Stimulated activated CD8-positive, alpha-beta memory T cell treated with anti-CD3 and anti-CD28 coated beads, Interleukin-7, amount 100 ng/mL, for 1 hour (primary cell): ENCODE data around the gene MRPL17.
"Not testable (repeated sequence)": the region's sequence is repeated elsewhere in the genome, so short reads cannot be mapped to it uniquely, and the experiment has no call there.

Source experiments
- DNase-seq, 2 donors: peaks; one replicate each; pipeline ENCODE4 v3.0.0-alpha.2; 2020; ENCODE audit warnings: low read depth in 2 of 2

The MRPL17 gene

DNA sequence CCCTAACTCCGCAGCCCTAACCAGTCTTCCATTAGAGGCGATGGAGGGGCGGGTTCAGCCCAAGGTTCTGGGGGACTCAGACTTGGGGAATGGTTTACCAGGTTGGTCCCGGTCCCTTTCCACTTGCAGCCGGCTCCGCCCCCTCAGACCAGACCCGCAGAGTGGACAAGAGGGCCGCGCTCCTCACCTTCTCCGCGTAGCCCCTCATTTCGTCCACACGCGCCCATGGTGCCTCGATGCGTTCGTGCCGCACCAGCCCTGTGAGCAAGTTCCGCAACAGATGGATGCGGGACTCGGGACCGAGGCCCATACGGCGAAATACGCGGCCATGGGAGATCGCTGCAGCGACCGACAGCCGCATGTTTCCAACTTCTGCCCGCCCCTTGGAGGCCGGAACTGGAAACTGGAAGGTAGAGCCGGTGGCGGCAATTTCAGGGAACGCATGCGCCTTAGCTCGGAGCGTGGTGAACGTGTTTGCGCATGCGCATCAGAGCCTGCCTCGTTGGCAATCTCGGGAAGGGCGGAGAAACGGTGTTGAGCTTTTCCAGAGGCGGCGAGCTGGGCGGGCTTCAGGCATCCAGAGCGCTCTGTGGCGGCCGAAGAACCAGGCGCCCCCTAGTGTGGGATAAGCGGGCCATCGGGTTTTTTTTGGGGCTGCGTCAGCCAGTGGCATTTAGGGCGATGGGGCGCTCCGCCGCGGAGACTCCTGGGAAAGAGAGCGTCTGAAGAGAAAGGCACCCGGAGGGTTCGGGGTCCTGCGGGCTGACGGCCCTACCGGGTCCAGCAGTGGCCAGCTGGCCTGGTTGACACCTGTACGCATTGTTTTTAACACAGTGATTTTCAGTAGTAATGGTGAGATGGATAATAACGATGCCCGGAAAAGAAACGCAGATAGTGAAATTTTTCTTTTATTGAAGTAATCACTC is at the start of gene MRPL17:
Gene MRPL17 (minus strand): TSS at position 405 of the 926 bp plus-strand sequence. CDS start 44 bp downstream, at position 361.
- peak; percentile 96 to 97 for DNase-seq

DNA sequence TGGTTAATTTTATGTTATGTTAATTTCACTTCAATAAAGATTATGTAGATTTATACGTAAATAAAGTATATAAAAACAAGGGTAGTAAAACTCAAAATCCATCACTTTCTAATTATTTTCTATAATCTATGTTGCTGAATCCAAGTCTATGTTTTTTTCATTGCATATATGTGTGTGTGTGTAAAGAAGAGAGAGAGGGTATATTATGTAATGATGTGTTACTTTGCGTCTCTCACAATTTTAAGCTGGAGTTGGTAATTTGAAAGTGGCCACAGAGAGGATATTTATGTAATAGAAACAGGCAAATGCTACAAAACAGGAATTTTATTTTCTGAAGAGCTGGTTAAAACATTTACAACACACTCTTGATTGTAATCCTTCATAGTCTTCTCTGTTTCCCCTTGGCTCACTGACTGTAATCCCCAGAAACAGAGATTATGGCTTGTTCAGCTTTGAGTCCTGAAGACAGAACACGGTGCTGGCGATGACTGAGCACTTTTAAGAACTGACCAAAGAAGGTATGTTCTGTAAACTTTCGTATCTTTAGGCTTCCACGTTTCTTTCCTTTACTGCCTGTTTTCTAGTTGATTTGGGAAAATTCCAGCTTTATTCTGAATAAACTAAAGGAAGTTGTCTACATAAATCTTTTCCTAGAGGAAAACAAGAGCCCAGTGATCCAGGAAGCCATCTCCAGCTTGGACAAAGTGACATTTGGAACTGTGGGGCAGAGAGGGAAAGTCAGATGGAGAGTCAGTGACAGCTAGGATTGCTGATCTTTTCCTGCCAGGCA is 45.0 kb upstream of the MRPL17 start:
- DNase-seq: no peak

DNA sequence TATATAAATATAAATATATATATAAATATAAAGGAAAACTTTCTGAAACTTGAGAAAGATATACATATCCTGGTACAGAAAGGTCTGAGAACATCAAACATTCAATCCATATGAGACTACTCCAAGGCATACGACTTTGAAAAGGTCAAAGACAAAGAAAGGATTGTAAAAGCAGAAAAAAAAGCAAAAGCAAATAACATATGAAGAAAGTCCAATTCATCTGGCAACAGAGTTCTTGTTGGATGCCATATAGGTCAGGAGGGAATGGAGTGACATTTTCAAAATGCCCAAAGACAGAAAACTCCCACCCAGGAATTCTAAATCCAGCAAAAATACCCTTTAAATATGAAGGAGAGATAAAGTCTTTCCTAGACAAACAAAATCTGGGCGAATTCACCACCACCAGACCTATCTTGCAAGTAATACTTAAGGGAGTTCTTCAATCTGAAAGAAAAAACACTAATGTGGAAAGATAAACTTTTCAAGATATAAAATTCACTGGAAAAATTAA is 42.3 kb upstream of the MRPL17 start:
- no peak for DNase-seq

DNA sequence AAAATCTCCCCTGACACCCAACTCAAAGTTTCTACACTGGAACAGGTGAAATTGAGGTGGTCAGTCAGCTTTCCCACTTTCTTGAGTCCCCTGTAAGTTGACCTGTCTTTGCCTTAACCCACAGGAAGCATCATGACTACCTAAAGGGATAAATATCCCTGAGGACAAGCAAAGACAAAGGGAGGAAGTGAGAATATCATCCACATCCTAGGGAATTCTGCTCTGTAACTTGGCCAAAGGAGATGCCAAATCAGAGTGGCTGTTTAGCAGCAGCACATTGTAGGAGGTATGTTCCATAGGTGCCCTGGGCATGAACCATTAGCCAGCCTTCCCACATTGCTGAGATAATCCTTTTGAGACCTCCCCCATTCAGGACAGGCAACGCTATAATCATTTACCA is 40.9 kb upstream of the MRPL17 start:
- DNase-seq: no peak

DNA sequence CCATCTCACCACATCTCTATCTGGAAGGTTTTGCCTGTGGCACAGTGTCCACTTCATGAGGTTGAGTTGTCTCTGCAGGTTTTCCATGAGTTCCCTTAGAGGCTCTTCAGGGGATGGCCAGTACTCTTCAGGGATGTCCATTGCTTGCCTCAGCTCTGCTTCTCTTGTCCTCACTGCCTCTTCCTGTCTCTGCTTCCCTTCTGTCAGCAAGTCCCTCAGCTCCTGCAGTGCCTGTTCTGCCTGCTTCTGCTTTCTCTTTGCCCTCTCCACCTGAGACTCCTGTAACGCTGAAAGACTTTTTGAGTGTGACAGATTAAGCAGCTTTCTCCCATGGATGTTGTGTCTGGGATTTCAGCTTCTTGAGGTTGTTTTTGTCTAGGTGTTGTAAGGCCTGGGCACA is 38.2 kb upstream of the MRPL17 start:
- DNase-seq: no peak

DNA sequence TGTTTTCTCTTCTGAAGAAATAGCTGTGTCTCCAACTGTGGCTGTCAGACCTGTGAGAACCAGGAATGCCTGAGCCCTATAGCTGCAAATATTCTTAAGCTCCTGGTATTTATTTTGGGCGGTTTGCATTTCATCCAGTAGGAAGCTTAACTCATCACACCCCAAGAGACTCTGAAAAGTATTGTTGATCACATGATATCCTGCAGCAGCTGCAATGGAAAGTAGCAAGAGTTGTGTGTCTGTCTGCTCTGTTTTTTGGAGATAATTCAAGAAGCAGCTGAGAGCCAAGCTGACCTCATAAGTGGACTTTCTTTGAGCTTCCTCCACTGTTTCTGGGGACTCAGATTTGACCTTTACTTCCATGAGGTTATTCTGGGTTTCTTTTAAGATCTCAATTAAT is 36.4 kb upstream of the MRPL17 start:
- DNase-seq: no peak

DNA sequence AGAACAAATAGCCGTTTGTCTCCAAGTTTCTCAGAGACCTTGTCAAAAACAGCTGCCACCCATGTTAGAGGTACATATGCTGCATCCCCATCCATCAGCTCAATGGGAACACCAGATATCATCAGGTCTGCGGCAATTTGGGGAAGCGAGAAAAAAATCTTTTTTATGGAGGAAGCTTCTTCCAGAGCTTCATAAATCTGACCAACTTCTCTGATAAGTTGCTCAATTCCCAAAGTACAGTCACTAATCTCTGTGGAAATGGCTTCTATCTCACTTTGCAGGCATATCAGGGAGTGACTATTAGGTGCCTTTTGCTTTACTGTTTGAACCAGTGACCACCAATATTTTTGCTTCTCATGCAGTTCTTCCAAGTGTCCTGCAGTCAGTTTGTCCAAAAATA is 34.3 kb upstream of the MRPL17 start:
- no peak for DNase-seq

DNA sequence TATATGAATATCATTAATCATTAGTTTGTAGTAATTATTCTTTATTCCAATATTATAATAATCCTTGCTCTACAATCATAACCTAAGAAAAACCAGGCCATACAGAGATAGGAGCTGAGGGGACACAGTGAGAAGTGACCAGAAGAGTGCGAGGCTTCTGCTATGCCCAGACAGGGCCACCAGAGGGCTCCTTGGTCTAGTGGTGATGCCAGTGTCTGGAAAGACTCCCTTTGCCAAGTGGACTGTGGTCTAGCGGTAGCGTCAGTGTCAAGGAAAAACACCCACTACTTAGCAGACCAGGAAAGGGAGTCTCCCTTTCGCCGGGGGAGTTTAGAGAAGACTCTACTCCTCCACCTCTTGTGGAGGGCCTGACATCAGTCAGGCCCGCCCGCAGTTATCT is 28.4 kb upstream of the MRPL17 start:
- not testable (repeated sequence) for DNase-seq

DNA sequence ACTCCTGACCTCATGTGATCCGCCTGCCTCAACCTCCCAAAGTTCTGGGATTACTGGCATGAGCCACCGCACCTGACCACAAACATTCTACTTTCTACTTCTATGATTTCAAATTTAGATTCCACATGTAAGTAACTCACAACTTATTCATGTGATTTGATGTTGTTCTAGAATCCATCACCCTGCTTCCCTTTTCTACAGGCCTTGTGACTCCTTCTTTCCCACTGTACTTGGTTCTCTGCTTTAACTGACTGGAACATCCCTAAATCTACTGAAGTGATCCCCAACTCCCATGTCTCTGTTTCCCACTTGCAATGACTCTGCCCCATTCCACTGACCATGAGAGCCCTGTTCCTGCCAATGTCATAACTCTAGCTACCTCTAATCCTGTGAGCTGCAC is 25.7 kb upstream of the MRPL17 start:
- no peak for DNase-seq

DNA sequence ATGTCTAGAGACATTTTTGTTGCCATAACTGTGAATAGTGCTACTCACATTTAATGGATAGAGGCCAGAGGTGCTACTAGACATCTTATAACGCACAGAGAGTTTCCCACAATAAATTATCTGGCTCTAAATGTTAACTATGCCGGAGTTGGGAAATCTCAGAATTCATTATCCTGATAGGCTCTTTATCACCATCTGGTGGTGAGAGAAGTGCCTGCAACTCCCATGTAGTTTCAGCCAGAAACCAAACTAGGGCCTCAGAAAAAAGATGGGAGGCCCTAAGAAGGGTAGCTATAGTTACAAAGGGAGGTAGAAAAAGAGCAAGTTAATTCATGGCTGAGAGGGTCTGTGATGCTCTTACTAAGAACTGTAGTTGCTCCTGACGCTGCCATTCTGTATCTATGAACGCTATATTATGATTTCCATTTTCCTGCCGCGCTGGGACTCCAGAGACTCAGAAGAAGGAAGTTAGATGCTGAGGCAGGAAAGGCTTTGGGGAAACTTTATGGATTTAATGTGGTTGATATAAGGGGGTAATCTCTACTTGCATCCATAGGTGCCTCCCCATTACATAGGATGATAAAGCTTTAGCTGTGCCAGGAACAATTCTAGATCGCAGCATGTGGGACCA is 22.9 kb upstream of the MRPL17 start:
- no peak for DNase-seq

DNA sequence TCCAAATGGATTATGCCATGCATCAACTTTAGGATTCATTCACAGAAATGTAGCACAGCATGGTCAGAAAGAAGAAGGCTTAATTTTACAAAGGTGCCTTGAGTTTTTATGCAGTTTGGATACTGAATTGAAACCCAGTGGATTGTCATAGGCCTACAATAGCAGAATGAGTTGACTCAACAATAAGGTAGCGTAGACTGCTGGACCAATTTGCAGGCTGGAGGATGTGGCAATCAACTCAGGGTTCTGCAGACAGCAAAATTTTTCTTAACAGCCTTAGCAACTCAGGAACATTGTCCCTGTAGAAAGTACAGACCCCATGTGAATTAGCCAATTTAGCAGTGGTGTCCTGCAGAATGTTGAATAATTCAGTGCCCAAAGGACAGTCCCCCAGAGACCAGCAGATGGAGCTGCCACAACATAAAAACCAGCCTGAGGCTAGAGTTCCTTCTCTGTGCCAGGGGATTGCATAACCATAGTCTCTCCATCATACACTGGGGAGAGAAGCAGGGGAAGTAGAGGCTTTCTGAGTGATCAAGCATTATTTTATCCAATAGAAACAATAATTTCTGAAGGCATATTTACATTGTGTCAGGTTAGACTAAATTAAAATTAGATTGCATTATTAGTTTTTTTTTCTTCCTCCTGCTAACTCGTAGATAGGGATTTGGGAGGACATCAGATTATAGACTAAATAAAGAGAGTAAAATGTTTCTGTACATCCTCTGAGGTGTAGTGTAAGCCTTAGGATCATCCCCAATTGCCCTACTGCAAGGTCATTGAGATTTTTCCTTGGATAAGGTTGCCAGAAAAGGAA is 20.3 kb upstream of the MRPL17 start:
- DNase-seq: no peak

DNA sequence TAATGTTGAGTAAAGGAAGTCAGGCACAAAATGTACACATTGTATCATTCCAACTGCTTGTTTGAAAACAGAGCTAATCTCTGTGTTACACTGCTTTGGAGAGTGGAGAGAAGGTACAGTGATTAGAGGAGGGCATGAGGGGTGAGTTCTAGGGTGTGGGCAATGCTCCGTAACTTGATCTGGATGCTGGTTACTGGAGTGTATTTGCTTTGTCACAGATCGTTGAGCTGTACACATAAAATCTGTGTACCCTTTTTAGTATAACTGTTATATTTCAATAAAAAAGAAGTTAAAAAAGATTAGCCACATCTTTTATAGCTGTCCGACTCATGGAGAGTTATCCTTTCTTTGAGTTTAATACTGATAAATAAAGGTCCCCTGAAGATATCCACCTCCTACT is 18.8 kb upstream of the MRPL17 start:
- DNase-seq: not testable (repeated sequence)

DNA sequence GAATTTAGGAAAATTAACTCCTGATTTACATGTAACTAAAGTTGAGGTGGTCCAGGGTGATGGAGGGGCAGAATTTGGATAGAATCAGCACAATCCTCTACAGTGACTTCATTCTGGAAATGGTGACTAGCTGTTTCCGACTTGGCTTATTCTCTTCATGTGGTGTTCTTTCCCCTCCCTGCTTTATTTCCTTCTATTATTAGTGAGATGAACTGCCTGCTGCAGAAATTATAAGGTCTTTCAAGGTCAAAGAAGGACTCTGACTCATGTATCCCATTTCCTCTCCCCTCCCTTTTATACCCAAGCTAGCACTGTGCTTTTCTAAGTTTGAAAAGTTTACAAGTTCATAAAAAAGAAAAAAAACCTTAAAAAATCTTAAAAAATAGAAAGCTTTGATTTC is 12.2 kb upstream of the MRPL17 start:
- DNase-seq: no peak

DNA sequence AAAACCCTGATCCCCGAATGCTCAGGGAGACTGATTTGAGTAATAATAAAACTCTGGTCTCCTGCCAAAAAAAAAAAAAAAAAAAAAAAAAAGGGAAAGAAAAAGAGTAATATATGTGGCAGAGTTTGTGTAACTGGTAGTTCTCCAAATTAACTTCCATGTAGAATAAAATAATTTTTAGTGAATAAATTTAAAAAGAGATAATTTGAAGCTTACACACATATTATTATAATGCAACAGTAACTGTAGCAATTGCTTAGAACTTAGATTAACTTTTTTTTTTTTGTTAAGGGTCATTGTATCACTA is 11.0 kb upstream of the MRPL17 start:
- no peak for DNase-seq

DNA sequence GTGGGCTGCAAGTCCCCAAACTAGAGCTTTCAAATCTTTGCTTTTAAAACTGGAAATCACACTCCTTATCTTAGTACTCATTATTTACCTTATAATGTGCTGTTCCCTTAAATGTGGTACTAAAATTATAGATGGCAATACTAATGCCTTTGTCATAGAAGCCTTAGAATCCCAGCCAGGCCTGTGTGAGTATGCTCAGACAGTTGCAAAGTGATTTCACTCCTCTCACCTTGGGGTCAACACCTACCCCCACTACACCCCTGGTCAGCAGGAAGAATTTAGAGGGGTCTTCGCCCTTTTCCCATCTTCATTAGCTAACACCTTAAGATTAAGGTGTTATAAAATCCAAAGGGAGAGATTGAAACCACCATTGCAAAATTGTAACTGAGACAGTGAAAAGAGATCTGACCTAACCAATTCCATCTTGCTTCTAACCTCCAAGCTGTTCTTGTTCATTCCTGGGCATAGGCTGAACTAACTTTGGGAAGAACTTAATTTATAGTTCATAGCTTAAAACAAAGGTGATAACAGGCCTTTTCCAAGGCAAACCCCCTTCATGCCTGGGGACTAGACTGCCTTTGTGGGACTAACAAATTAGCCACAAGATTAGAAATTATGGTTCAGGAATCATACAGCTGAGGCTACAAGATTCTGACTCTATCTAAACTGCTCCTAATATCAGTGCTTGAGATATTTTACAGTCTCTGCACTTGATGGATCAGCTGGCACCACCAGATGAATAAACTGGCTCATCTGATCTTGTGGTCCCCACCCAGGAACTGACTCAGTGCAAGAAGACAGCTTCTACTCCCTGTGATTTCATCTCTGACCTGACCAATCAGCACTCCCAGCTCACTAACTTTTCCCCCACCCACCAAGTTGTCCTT is 10.4 kb upstream of the MRPL17 start:
- DNase-seq: no peak

DNA sequence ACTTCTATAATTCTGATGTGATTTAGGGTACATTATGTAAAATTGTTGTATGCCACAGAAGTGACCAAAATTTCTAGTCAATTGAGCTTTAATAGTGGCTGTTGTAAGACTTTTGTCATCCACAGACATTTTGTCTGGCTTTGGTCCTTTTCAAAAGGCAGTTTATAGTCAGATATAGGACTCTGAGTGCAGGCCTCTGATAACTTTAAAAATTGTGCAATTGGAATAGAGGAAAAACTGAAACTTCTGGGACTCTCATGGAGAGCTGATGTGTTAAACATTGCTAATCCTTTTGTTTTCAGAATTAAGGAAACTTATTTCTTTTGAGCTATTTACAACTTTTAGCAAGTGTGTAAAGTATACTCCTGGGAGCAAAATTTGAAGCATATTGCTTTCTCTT is 9.0 kb upstream of the MRPL17 start:
- DNase-seq: no peak

DNA sequence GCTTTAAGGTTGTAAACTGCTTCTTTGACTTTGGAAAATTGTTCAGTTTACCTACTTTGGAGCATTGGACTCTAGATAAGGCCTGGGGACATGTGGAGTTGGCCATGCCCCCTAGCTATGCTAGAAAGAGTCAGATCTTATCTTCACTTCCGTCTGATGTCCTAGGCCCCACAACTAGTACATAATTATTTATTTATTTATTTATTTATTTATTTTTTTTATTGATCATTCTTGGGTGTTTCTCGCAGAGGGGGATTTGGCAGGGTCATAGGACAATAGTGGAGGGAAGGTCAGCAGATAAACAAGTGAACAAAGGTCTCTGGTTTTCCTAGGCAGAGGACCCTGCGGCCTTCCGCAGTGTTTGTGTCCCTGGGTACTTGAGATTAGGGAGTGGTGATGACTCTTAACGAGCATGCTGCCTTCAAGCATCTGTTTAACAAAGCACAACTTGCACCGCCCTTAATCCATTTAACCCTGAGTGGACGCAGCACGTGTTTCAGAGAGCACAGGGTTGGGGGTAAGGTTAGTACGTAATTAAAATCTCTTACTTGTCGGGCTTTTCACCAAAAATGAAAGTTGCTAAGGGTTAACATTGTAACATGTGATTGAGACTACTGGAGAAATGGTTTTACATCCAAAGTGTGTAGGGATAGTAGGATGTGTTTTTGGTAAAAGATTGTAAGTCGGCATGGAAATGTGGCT is 7.4 kb upstream of the MRPL17 start:
- not testable (repeated sequence) for DNase-seq

DNA sequence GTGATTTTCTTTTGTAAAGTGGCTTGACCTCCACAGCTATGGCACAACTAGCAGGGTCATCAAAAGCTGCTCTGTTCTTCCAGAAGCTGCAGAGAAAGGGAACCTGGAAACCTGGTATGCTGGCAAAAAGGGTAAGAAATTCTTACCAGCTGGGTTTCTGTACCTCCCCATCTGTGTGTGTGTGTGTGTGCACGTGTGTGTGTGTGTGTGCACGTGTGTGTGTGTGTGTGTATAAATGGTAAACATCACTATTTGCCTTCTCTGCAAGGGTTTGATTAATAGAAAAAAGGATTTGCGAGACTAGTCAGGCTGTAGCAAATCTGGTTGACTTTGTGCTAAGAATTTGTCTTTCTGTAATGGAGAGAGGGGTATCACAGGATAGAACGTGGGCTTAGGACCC is 4.7 kb upstream of the MRPL17 start:
- no peak for DNase-seq

DNA sequence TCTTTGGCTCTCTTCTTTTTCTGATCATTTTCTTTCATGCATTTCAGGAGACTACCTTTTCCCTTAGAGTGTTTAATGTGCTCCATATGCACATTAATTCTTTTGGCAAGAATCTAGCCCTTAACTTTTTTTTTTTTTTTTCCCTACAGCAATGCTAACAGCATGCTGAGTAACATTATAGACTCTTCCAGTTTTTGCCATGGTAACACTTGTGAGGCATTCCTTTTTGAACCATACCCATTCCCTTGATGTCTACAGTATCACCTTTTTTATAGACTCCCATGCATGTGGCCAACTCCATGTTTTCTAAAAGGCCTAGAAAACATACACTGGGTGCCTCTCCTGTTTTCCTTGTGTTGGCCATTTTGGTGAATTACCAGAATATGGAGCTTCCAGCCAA is 2.9 kb upstream of the MRPL17 start:
- no peak for DNase-seq

DNA sequence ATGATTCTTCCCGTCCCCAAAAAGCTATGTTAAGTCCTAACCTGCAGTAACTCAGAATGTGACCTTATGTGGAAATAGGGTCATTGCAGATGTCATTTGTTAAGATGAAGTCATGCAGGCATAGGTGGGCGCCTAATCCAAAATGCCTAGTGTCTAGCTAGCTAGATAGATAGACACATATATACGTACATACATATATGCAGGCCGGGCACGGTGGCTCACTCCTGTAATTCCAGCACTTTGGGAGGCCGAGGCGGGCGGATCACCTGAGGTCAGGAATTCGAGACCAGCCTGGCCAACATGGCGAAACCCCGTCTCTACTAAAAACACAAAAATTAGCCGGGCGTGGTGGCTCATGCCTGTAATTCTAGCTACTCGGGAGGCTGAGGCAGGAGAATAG is 928 bp upstream of the MRPL17 start:
- DNase-seq: not testable (repeated sequence)
